ENCODE results near the gene FBLN1.
"Not testable (repeated sequence)": the region's sequence is repeated elsewhere in the genome, so short reads cannot be mapped to it uniquely, and the experiment has no call there.

The FBLN1 gene

DNA sequence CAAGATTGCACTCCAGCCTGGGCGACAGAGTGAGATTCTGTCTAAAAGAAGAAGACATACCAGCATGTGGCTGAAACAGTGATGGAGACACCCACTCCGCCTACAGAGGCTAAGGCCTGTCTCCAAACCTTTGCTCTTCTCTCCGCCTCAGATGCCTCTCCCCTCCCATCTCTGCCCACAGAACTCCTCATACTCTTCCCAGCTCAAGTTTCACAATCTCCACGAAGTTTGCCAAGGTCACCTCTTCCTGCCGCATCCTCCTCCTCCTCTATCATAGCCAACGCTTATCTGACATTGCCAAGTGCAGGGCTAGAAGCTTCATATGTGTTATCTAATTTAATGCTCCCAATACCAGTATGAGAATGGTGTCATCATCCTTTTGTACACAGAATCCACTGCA is 25.9 kb upstream of the FBLN1 start:
- no peak for DNase-seq (ENCODE audit: low spot score)

DNA sequence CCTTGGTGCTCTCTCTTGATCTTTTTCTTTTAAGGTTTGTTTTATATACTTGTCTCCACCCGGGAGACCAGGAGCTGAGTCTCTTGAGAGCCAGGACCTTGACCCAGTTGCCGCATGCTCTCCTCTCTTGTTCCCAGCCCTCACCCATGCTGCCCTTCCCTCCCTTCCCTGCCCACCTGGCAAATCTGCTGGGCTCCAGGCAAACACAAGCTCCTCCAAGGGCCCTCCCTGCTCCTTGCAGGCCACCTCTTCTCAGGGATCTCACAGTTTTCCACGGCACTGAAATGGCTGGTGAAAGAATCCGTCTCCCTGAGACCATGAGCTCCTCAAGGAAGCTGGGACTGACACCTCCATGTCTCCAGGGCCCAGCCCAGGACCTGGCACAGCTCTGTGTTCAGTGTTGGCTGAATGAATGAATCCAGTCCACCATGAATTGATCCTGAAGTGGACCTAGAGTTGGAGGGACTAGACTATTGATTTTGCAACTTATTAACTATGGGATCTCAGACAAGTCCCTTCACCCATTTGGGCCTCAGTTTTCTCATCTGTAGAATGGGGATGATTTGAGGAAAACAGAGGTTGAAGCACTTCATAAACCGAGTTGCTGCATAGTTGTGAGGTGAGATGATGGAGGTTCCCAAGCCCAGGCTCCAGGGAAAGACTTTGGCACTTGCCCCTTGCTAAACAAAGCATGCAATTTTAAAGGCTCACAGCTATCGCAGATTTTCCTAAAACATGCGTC is 25.1 kb upstream of the FBLN1 start:
- DNase-seq (ENCODE audit: low spot score) = no peak

DNA sequence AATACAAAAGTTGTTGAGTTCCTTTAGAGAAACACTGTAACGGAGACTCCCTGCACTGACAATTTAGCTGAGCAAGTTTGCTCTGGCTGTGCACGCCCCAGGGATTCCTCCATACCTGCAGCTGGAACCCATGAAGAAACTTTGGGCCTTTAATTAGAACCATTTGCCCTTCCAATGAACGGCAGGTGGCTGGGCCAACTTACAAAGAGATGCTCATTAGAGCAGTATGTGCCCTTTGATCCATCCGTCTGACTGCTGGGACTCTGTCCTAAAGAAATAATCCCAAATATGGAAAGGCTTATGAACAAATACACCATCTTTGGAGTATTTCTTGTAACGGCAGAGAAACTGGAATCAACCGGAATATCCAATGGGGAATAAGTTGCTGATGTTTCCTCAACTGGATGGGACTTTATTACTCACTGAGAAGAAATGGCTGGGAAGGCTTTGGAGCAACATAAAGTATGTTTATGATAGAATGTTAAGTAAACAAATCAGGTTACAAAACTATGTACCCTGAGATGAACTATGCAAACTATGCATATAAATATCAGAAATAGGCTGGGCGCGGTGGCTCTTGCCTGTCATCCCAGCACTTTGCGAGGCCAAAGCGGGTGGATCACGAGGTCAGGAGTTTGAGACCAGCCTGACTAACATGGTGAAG is 24.4 kb upstream of the FBLN1 start:
- DNase-seq (ENCODE audit: low spot score) = no peak

DNA sequence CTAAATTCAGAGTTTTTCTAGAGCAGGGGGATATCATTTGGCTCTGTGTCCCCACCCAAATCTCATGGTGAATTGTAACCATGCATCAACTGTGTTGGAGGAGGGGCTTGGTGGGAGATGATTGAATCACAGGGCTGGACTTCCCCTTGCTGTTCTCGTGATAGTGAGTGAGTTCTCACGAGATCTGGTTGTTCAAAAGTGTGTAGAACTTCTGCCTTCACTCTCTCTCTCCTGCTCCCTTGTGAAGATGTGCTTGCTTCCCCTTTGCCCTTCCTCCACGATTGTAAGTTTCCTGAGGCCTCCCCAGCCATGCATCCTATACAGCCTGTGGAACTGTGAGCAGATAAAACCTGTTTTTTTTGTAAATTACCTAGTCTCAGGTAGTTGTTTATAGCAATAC is 22.0 kb upstream of the FBLN1 start:
- DNase-seq (ENCODE audit: low spot score) = no peak

DNA sequence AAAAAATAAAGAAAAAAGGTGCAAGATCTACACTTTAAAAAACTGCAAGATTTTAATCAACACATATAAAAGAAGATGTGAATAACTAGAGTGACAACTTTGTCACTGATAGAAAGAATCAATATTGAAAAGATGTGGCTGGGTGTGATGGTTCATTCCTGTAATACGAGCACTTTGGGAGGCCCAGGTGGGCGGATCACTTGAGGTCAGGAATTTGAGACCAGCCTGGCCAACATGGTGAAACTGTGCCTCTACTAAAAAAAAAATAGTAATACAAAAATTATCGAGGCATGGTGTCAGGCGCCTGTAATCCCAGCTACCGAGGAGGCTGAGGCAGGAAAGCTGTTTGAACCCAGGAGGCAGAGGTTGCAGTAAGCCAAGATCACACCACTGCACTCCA is 21.0 kb upstream of the FBLN1 start:
- DNase-seq (ENCODE audit: low spot score) = no peak

DNA sequence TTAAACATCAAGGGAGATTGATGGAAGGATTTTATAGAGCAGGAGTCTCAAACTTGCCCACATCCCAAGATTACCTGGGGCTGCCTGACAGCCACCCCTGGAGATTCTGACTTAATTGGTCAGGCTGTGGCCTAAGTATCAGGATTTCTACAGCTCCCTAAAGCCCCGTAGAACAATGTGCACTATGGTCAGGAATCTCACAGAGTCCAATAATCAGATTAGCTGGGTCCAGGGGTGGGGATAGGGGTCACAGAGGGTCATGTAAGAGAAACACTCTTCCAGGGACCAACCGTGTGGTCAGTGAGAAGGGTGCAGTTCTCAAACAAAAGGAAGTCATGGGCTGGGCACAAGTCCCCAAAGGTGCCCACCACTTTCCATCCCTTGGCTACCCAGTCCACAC is 20.5 kb upstream of the FBLN1 start:
- no peak for DNase-seq (ENCODE audit: low spot score)

DNA sequence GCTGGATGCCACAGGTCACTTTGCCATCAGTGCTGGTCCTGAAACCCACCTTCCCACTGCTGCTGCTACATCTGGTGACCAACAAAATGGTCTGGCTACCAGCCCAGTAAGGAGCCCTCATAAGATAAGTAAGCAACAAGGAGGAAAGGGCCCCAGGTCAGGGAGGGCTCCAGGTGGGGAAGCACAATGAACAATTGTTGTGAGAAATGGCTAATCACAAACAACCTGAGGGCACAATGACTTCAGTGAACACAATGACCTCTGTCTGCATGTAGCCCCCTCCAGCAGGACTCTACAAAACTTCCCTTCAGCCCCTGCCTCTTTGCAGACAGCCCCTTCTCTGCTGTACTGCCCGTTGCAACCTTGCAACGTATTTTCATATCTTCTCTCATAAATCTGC is 19.4 kb upstream of the FBLN1 start:
- no peak for DNase-seq (ENCODE audit: low spot score)

DNA sequence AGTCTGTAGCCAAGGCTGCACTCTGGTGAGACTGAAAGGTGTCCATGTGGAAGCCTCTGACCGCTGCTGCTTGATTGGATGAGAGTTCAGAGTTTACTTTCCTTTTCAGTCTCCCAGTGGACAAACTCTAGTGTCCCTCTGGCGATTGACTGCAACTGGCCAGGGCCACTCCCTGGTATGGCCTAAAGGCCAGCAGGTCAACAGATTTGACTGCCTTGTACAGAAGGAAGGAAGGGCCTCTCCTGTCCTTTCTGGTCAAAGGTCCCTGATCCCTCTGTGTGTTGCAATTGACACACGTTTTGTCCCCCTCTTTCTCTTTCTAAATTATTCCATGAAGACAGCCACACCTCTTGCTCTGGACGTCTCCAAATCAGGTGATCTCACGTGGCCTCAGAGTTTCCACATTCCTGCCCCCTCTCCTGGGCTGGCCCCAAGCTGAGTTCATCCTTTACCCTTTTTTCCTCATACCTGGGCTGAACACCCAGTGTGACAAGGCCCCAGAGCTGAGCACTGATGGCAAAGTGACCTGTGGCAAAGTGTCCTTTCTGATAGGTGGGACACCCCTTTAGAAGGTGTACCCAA is 18.7 kb upstream of the FBLN1 start:
- DNase-seq (ENCODE audit: low spot score) = no peak

DNA sequence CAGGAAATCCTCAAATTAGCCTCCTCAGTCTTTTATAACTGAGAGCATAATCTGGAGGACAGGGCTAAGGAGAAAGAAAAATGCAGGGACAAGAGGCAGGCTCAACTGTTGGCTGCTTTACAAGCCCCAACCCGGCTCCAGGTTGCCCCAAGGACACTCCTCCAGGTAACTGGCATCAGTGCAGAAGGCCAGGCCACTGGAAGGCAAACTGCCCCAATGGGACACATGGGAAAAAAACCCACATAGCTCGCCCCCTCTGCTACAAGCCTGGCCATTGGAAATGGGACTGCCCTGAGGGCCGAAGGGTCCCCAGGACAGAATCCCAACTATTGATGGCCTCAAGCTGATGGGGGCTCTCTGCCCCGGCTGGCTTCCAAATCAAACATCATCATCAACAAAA is 17.9 kb upstream of the FBLN1 start:
- DNase-seq (ENCODE audit: low spot score) = no peak

DNA sequence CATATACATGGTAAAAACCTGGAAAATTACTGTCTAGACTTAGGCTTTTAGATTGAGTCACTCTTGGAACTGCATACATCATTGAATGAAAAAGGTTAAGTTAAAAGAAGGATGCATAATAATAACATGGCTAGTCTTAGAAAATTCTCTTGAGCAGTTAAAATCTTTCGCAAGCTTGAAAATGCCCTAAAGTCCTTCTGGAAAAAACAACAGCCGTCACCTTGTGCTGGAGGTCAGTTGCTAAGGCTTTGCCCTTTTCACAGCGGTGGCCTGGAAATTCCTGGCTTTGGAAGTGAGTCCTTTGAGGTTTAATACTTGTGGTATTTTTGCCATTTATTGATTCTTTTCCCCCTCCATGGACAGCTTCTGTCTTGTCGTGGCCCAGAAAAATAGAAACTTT is 17.4 kb upstream of the FBLN1 start:
- DNase-seq (ENCODE audit: low spot score) = no peak

DNA sequence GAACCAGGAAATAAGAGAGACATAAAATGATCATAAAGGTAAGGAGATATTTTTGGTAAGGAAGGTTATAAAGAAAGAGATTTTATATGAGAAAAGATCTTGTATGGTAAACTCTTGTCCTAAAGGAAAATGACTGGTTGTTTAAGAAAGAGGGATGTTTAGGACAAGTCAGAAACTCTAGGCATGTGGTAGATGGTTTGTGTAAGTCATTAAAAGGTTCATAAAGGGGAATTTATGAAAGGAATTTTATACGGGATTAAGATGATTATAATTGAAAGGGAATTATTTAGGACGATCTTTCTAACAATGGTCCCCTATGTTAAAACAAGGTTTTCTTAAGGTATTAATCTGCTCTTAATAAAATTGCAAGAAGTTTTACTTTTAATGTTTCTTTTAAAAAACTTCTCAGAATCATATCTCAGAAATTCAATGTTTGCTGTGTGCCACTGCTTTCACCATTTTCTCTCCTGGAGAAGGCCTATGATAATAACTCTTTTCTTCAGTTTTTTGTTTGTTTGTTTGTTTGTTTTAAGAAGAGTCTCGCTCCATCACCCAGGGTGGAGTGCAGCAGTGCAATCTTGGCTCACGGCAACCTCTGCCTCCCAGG is 13.8 kb upstream of the FBLN1 start:
- DNase-seq (ENCODE audit: low spot score) = no peak

DNA sequence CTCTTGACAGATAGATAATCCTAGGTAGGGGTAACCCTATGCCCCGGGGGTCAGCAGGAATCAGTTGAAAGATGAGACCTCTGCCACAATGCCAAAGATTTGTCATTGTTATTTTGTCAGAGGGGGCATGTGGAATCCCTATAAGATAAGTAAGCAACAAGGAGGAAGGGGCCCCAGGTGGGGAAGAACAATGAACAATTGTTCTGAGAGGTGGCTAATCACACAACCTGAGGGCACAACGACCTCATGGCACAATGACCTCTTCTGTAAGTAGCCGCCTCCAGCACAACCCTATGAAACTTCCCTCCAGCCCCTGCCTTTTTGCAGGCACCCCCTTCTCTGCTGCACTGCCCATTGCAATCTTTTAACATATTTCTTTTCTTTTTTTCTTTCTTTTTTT is 11.8 kb upstream of the FBLN1 start:
- no peak for DNase-seq (ENCODE audit: low spot score)

DNA sequence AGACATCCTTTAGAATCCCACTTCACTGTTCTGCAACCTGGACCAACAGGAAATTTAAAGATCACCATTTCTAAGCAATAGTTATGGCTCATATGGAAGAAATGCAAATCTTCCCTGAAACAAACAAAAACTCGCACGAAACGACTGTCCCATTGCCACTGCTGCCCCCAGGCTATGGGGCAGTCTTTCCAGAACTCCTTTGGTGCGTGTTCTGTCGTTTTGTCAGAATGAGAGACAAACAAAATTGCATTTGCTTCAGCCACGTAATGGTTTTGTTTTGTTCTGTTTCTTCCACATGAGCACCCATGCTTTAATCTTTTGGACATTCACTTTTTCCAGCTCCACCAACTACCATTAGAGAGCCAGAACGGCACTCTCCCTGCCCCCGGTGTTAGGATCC is 10.8 kb upstream of the FBLN1 start:
- no peak for DNase-seq (ENCODE audit: low spot score)

DNA sequence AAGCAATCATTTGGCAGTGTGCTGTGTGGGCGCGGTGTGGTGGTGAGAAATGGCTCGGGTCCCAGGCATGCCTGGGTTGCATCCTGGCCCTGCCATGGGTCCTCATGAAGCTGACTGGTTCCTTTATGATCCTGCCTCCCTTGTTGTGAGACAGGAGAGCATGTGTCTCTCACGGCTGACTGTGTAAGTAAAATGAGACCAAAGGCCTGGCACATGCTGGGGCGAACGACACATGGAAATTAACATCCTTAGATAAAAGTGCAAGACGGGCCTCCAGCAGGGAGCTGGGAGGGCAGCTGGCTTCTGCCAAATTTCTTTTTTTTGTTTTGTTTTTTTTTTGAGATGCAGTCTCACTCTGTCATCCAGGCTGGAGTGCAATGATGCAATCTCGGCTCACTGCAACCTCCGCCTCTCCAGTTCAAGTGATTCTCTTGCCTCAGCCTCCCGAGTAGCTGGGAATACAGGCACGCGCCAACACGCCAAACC is 9.4 kb upstream of the FBLN1 start:
- DNase-seq (ENCODE audit: low spot score) = no peak

DNA sequence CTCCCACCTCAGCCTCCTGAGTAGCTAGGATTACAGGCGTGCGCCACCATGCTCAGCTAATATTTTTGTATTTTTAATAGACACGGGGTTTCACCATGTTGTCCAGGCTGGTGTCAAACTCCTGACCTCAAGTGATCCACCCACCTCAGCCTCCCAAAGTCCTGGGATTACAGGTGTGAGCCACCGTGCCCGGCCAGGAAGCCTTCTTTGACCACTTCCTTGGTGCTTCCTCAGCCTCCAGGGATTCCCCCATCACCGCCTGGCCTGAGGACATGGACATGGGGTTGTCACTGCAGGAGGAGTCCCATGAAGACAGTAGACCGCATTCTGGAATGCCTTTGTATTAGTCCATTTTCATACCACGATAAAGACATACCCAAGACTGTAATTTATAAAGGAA is 8.4 kb upstream of the FBLN1 start:
- DNase-seq (ENCODE audit: low spot score) = not testable (repeated sequence)

DNA sequence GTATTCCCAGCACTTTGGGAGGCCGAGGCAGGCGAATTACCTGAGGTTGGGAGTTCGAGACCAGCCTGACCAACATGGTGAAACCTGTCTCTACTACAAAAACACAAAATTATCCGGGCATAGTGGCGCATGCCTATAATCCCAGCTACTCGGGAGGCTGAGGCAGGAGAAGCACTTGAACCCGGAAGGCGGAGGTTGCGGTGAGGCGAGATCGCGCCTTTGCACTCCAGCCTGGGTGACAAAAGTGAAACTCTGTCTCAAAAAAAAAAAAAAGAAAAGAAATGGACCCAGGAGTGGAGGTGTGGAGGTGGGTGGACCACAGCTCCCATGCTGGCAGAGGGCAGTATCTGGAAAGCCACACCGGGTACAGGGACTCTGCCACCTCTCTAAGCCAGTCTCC is 7.1 kb upstream of the FBLN1 start:
- DNase-seq (ENCODE audit: low spot score) = not testable (repeated sequence)

DNA sequence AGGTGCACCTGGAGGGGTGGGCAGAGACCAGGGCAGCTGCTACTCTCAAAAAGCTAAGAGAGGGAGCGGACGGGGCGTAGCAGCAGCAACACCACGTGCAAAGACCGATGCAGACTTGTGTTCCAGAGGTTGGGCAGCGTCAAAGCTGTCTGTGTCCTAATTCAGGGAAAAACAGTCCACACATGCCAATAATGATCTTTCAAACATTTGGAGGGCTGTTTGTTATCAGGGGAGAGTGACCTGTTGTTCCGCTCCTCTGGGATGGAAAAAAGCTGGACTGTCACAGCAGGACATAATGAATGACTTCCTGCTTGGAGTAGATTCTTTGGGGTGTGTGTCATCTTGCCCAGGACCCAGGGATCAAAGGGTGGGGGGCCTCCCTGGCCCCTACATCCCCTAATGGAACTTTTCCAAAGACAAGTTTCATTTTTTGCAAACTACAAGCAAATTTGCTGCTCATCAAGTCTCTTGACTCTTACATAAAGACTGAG is 6.2 kb upstream of the FBLN1 start:
- no peak for DNase-seq (ENCODE audit: low spot score)

DNA sequence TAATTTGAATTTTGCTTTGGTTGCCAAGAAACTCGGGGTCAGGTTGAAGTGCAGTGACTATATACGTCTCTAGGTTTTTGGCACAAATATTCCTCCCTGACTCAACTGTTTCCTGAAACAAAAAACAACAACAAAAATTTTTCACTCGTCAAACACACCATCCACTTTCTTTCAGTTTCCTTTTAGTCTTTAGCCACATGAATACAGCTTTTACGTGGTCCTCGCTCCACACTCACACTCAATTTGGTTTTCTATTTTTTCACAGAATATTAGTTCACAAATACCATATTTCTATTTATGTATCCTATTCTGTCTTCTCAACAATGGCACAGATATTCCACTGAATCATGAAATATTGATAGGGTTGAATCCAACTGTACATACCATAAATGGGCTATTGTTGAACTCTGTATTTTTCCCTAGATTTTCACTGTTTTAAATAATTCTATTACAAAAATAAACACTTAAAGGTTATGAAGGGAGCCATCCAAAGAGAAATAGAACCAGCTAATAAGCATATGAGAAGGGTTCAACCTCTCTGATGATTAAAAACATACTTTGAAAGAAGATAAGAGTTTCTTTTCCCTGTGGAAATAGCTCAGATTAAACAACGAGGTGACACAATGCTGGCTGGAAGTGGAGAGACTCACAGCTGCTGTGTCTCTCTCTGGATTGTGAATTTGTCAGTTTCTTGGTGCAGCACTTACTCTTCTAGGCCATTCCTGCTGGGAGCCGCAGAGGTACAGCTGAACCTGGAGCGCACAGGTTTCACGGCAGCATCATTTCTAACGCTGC is 5.1 kb upstream of the FBLN1 start:
- DNase-seq (ENCODE audit: low spot score) = no peak

DNA sequence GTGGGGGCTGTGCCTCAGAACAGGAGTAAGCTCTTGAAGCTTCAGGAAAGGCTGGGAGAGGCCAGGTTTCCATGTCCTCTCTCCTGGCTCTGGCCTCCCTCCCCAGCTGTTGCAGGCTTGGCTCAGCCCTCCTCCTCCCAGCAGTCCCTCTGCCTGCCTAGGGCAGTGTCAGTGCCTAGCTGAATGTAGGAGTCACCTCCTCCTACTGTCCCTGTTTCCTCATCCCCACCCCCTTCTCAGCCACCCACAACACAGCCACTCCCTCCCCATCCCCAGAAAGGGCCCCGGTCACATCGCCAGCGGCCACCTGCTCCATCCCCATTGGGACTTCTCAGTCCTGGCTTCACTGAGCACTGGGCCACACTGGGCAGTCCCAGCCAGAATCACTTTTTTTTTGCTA is 2.9 kb upstream of the FBLN1 start:
- no peak for DNase-seq (ENCODE audit: low spot score)

DNA sequence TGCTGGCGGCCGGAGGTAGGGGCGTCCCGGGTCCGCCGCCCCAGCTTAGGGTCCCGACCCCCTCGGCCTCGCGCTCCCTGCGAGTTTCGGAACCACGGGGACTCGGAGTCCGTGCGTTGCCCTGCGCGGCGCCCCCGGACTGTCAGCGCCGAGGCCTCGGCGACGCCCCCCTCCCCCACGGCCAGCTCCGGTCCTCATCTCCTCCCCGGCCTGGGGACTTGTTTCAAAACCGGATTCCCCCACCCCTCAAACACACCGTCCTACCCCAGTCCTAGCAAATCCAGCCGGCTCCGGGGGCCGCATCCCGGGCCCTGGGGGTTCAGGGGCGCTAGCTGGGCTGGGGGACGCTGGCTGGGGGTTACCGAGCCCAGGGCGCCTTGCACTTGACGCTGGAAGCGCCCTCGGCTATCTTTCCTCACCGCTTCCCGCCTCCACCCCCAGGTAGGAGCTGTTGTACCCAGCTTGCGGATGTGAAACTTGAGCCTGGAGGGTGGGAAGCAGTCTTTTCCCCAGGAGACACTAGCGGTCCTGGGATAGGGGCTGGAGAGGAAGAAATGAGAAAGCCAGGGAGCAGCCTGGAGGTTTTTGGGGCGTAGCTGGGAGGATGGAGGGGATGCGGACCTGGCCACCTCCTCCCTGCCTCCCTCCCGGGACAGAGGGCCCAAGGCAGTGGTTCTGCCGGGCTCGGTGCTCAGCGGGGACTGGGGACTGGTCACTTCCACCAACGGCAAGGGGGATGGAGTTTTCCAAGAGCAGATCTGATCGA is 550 bp downstream of the FBLN1 start:
- DNase-seq (ENCODE audit: low spot score) = no peak

DNA sequence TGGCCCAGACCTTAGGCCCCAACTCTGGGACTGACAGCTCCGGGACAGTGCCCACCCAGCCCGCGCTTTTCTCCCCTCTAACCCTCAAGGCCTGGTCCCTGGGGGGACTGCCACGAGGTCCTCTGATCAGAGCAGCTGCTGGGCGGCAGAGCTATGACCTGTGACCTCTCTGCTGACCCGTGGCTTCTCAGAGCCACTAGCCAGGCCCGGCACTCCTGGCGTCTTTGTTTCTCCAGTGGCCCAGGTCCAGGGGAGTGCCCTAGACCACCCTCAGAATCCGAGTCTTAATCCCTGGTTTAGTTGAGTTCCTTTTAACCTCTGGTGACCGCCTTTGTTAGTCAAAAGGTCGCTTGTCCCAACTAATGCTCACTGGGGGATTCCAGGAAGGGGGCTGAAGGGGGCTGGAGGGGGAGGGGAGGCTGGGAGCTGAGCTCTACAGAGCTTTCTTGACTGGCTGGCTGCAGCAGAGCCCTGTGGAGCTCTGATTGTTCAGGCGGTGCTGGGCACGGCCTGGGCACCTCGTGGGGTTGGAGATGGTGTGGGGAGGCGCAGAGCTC is 1.2 kb downstream of the FBLN1 start:
- no peak for DNase-seq (ENCODE audit: low spot score)
